GM12878 (cell line): Measurements from ENCODE around the gene PLP2.
A peak's percentile ranks its signal among the peaks of the same experiment; 100 is the strongest.

Experiments
- ATF7 ChIP-seq: fragments of 450-650 bp; IDR thresholded peaks from 2 replicates; pipeline ENCODE4 v1.6.1; 2016; ENCODE audit warnings: low read depth, mild to moderate bottlenecking
- CTCF ChIP-seq, 3 experiments: IDR thresholded peaks in 2 of 3; conservative IDR thresholded peaks in 1 of 3; 2 replicates each; pipeline ENCODE4 v1.5.1; 2011; ENCODE audit warnings: low read depth in 3 of 3, low read length in 3 of 3, mild to moderate bottlenecking in 3 of 3, control low read depth in 2 of 3, moderate library complexity in 2 of 3, inconsistent platforms in 1 of 3, mixed read lengths in 1 of 3; ENCODE audit not compliant: control insufficient read depth in 2 of 3, insufficient read depth in 1 of 3; ENCODE audit errors: extremely low read depth in 1 of 3
- DPF2 ChIP-seq: fragments of 450-650 bp; IDR thresholded peaks from 2 replicates; pipeline ENCODE4 v1.6.1; 2017; ENCODE audit warnings: mild to moderate bottlenecking
- IKZF1 ChIP-seq: fragments of 450-650 bp; conservative IDR thresholded peaks from 2 replicates; pipeline ENCODE4 v1.6.1; 2017; ENCODE audit warnings: antibody characterized with exemption, mild to moderate bottlenecking
- PAX5 ChIP-seq: IDR thresholded peaks from 2 replicates; pipeline ENCODE4 v1.6.1; 2011; ENCODE audit warnings: low read depth, low read length, borderline replicate concordance
- TCF12 ChIP-seq: IDR thresholded peaks from 2 replicates; pipeline ENCODE4 v1.6.1; 2011; ENCODE audit warnings: low read depth, mild to moderate bottlenecking, low read length

GRCh38 chrX:49172280-49172780, 632 bp downstream of the PLP2 start:
- no peak; the same call in 1 of the 2 replicates for TF ChIP-seq ATF7
- no peak for TF ChIP-seq DPF2
- no peak for TF ChIP-seq CTCF (IDR thresholded peaks at IDR 0.05 in 2 of 3, conservative IDR thresholded peaks at IDR 0.05 in 1 of 3; ENCODE audit: control insufficient read depth in 2 of 3, extremely low read depth in 1 of 3, insufficient read depth in 1 of 3, low read depth in 3 of 3, low read length in 3 of 3)
- TF ChIP-seq PAX5, result no peak
- TF ChIP-seq IKZF1, result peak; percentile 18; the same call in 1 of the 2 replicates
- TF ChIP-seq TCF12, result 0 out of 2 replicates have a peak, but pooled peaks have one; percentile 12
